A172 (cell line): ENCODE results near the gene CLEC4E. TPM values are rescaled to one million over a fixed set of nuclear protein-coding genes. Genes with fewer than 3 reads are reported as not detected.
A peak's percentile ranks its signal among the peaks of the same experiment; 100 is the strongest.
"Not testable (repeated sequence)": the region's sequence is repeated elsewhere in the genome, so short reads cannot be mapped to it uniquely, and the experiment has no call there.

Source experiments
- DNase-seq: peaks from one replicate; pipeline ENCODE4 v3.0.0-alpha.2; 2015; ENCODE audit warnings: low spot score
- total RNA-seq: library from RNA; depleted of rRNA; stranded (reverse); fragments of >200 nt; shearing (Covaris generic); gene quantifications from 2 replicates; pipeline ENCODE4 v1.2.3, GENCODE V29; 2014; rRNA removed

CLEC4E gene, protein sequence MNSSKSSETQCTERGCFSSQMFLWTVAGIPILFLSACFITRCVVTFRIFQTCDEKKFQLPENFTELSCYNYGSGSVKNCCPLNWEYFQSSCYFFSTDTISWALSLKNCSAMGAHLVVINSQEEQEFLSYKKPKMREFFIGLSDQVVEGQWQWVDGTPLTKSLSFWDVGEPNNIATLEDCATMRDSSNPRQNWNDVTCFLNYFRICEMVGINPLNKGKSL
- total RNA-seq = not detected in 2 replicates

DNA sequence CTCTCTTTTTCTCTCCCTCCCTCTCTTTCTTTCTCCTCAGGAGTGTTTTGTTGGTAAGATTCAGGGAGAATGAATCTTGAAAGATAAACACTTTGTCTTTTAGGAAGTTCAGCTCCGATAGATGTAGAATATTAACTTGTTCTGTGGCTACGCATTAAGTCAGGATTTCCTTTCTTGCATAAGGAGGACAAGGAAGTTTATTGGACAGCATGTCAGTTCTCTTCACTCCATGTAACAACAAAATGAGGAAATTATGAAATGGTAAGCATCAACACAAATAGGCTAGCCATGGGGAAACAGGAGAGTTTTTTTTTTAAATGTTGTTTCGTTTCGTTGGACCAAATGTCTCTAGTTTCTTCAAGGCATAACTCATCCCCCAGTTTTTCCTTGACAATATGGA lies at the start of gene CLEC4E:
CLEC4E (minus strand) TSS at position 75 of the 400 bp plus-strand sequence. CDS start 108 bp downstream, outside the sequence.
- not testable (repeated sequence) for DNase-seq

DNA sequence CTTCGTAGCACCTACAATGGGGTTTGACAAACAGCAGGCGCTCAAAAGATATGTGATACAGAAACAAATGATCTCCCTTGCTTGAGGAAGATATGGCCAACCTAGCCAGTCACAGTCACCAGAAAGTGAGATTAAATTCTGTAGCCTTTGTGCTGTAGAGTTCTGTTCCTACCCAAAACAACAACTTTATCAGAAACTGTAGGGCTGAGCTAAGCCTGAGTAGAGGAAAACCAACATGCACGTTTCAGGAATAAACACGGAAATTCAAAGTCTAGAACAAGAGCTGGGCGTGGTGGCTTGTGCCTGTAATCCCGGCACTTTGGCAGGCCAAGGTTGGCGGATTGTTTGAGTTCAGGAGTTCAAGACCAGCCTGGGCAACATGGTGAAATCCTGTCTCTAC lies 49.0 kb upstream of the CLEC4E start:
- DNase-seq = no peak

DNA sequence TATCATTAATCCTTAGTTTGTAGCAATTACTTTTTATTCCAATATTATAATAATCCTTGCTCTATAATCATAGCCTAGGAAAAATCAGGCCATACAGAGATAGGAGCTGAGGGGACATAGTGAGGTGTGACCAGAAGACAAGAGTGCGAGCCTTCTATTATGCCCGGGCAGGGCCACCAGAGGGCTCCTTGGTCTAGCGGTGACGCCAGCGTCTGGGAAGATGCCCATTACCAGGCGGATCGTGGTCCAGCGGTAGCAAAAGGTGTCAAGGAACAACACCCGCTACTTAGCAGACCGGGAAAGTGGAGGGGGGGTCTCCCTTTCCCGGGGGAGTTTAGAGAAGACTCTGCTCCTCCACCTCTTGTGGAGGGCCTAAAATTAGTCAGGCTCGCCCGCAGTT lies 43.8 kb upstream of the CLEC4E start:
- DNase-seq = not testable (repeated sequence)

DNA sequence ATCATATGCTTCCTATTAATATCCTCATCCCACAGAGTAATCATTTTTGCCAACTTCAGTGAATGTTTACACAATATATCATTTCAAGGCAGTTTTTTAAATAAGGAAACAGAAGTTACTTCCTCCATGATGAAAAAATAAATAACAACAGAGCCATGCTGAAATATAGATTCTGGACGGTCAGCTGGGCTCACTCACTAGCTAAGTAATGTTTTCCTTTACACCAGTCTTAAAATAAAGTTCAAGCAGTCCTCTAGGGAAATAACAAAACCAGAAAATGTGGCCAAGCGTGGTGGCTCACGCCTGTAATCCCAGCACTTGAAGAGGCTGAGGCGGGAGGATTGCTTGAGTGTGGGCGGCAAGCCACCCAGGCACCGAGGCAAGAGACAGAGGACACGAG lies 43.3 kb upstream of the CLEC4E start:
- no peak for DNase-seq

GRCh38 chr12:8581098-8581784 lies 40.5 kb upstream of the CLEC4E start:
- no peak for DNase-seq

- DNase-seq = no peak
Measured at GRCh38 chr12:8577879-8578278, 37.2 kb upstream of the CLEC4E start.

GRCh38 chr12:8572507-8572906 lies 31.8 kb upstream of the CLEC4E start:
- no peak for DNase-seq

GRCh38 chr12:8566525-8566924 lies 25.8 kb upstream of the CLEC4E start:
- no peak for DNase-seq

DNA sequence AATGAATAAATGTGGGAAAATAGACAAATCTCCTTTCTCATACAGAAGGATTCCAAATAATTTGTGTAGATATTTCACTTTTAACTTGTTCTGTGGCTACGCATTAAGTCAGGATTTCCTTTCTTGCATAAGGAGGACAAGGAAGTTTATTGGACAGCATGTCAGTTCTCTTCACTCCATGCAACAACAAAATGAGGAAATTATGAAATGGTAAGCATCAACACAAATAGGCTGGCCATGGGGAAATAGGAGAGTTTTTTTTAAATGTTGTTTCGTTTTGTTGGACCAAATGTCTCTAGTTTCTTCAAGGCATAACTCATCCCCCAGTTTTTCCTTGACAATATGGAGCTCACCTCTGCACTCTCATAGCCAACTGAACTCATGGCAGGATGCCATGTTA lies 25.3 kb upstream of the CLEC4E start:
- DNase-seq = not testable (repeated sequence)

DNA sequence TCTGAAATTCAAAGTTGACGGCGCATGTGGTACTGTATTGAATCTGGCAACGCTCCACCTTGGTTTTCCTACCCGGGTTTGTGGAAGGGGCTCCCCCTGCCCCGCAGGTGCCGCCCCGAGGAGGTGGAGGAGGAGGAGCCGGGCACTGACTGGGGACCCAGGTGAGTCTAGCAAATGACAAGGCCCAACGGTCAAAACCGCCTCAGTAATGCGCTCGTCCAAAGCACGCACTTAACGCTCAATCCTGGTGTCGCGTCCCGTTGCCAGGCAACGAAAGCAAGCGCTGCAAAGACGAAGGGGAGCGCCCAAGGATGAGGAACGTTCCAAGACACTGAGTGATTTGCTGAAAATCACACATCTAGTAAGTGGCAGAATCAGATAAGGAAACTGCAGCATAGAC lies 24.0 kb upstream of the CLEC4E start:
- no peak for DNase-seq

GRCh38 chr12:8563356-8563755 lies 22.7 kb upstream of the CLEC4E start:
- no peak for DNase-seq

GRCh38 chr12:8562310-8562709 lies 21.6 kb upstream of the CLEC4E start:
- DNase-seq = no peak

GRCh38 chr12:8561011-8561410 lies 20.3 kb upstream of the CLEC4E start:
- DNase-seq = no peak

GRCh38 chr12:8559676-8560075 lies 19.0 kb upstream of the CLEC4E start:
- no peak for DNase-seq

GRCh38 chr12:8556531-8557097 lies 15.9 kb upstream of the CLEC4E start:
- DNase-seq = no peak

DNA sequence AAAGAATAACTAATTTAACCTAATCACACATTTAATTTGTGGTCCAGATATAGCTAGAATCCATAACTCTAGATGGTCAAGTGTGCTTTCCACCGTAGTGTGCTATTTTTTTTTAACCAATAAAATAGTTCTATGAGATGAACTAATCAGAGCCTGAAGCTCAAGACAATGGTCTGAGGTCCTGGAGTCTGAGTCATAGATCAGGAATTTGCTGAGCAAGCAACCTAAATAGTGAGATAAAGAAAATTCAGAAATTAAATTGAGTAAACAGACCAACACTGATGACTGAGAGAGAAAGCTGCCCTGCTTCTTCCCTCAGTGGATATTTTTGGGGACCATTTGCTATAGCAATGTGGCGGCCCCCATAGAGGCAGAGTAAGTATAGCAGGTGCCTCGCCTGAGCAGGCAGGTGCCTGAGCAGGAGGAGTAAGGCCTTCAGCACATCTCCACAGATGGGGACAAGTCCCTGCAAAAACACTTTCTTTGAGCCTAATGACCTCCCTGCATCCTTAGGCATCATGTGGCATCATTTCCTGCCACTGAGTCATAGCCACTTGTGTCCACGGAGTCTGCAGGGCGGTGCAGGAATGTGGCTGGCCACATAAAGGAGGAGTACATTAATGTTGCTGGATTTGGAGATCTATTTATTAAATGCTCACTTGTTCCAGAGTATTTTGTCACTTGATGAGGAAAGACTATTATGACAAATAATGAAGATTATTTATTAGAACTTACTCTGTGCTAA lies 13.9 kb upstream of the CLEC4E start:
- peak; percentile 62 for DNase-seq

- no peak for DNase-seq
Measured at GRCh38 chr12:8553088-8553627, 12.5 kb upstream of the CLEC4E start.

GRCh38 chr12:8549381-8549780 lies 8.7 kb upstream of the CLEC4E start:
- DNase-seq = no peak

DNA sequence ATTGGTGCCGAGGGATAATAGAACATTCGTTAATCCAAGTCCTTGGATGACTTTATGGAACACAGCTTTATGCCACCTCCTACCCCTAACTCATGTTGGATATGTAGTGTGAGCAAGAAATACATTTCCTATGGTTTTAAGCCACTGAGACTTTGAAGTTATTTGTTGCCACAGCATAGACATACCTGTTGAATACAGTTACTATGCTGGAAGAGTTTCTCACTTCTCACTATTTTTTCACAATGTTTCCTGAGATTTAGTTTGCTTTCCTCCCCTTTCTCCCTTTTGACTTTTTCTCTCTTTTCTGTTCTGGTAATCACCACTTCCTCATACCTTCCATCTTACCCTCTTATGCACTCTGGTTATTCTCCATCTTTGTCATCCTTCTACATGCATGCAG lies 7.5 kb upstream of the CLEC4E start:
- DNase-seq = no peak

DNA sequence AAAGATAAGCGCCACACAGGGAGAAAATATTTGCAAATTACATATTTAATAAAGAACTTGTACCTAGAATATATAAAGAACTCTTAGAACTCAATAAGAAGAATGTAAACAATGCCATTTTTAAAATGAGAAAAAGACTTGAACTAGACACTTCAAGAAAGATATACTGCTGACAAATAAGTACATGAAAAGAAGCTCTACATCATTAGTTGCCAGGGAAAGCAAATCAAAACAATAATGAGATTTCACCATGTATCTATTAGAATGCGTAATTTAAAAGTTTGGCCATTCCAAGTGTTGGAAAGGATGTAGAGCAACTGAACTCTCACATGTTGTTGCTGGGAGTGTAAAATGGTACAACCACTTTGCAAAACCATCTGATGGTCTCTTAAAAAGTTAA lies 6.9 kb upstream of the CLEC4E start:
- DNase-seq = no peak

DNA sequence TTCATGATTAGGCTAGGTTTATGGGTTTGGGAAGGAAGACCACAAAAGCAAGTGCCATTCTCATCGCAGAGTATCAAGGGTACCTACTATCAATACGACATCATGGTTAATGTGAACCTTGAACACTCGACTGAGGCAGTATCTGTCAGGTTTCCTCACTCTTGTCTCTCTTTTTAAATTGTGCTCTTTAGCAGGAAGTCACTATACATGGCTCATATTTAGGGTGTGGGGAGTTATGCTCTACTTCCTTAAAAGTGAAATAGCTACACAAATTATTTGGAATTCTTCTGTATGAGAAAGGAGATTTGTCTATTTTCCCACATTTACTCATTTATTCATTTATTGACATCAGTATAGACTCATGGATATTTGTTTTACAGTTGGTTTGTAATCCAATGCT lies 5.9 kb upstream of the CLEC4E start:
- DNase-seq = no peak

DNA sequence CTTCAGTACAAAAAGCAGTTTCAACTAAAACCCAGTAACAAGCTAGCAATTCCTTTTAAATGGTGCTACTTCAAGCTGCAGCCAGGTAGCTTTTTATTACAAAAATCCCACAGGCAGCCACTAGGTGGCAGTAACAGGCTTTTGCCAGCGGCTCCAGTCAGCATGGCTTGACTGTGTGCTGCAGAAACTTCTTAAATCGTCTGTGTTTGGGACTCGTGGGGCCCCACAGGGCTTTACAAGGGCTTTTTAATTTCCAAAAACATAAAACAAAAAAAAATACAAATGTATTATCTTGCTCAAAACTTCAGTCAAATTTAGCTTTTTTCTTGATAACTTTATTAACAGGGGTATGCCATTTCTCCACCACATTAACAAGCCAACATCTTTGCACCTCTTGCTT lies 3.6 kb upstream of the CLEC4E start:
- DNase-seq = peak; percentile 41
